Kidney (tissue), 14 donors: ENCODE results near the gene GPRC5B. TPM values are rescaled to one million over a fixed set of nuclear protein-coding genes. Genes with fewer than 3 reads are reported as not detected.

Source experiments
- DNase-seq, 5 donors: peaks; one replicate each; pipeline ENCODE4 v3.0.0-alpha.2; 2013 to 2020
- FAIRE-seq: peaks from 2 replicates; lab custom pipeline; 2012; peaks lifted over from hg19 to GRCh38; lab: Jason Lieb, UNC
- H3K27ac ChIP-seq, 2 donors: one replicate each; pipeline ENCODE4 v1.7.0; 2013; ENCODE audit warnings: low read depth in 2 of 2, low read length in 2 of 2, inconsistent platforms in 1 of 2
- H3K27me3 ChIP-seq: one replicate; pipeline ENCODE4 v1.7.1; 2013; ENCODE audit warnings: low read length, inconsistent platforms; ENCODE audit not compliant: control insufficient read depth, insufficient read depth
- H3K36me3 ChIP-seq, 3 donors: one replicate each; pipeline versions ENCODE4 v1.7.0 to v1.7.1; 2013; ENCODE audit warnings: low read length in 3 of 3, control low read depth in 1 of 3, inconsistent platforms in 1 of 3; ENCODE audit not compliant: insufficient read depth in 3 of 3, control insufficient read depth in 2 of 3
- H3K4me1 ChIP-seq, 3 donors: one replicate each; pipeline versions ENCODE4 v1.7.0 to v1.7.1; 2013; ENCODE audit warnings: low read length in 3 of 3, inconsistent platforms in 1 of 3, low read depth in 1 of 3; ENCODE audit not compliant: control insufficient read depth in 2 of 3, insufficient read depth in 2 of 3
- H3K4me3 ChIP-seq, 3 donors: one replicate each; pipeline versions ENCODE4 v1.7.0 to v1.8.1; 2013; ENCODE audit warnings: low read length in 3 of 3, control low read depth in 1 of 3, inconsistent platforms in 1 of 3
- H3K9ac ChIP-seq, 3 donors: one replicate each; pipeline versions ENCODE4 v1.7.0 to v1.7.1; 2013; ENCODE audit warnings: low read length in 3 of 3, control low read depth in 1 of 3, inconsistent platforms in 1 of 3
- H3K9me3 ChIP-seq, 3 donors: one replicate each; pipeline versions ENCODE4 v1.7.0 to v1.7.1; 2013; ENCODE audit warnings: low read length in 3 of 3, control low read depth in 1 of 3, inconsistent platforms in 1 of 3; ENCODE audit not compliant: control insufficient read depth in 2 of 3, insufficient read depth in 1 of 3
- CTCF ChIP-seq: IDR thresholded peaks from 3 replicates; pipeline ENCODE4 v1.5.1; 2012; ENCODE audit warnings: mild to moderate bottlenecking, moderate library complexity, borderline replicate concordance; ENCODE audit not compliant: insufficient read depth; ENCODE audit errors: extremely low read depth
- intact Hi-C: fragments of 100-400 bp; cut with DNase I; formaldehyde crosslinking; loops from one replicate; pipeline ENCODE4 v1.11.1; 2022
- polyA plus RNA-seq: library from polyadenylated mRNA; stranded (reverse); fragments of 350-450 nt; fragmentation: Illumina TruSeq; extraction: RNeasy Lipid Tissue Mini Kit (QIAGEN cat#74804); gene quantifications from one replicate; pipeline ENCODE4 v1.2.3, GENCODE V29; 2014; ENCODE audit warnings: low read depth, low replicate concordance; ENCODE audit not compliant: insufficient read depth
- total RNA-seq: library from RNA; stranded (reverse); fragmentation: NEBNext Ultra II Directional; extraction: Animal tissue kit (Norgen Biotek cat#: 25700); gene quantifications from one replicate; pipeline ENCODE4 v1.2.1, GENCODE V29; 2021
- donor health status: control.
- donor health status: control.
- donor health status: control.
- donor health status: control.
- donor health status: control.
- donor health status: DM: yes; HTN: yes; CAD: no.
- donor health status: Normal renal cell carcinoma (clear cell type).

Gene GPRC5B
- total and polyA plus RNA-seq, 2 donors from 2014 or later = 53.1 to 66.3 TPM

GRCh38 chr16:19823322-19823721, 61.3 kb downstream of the GPRC5B start:
- FAIRE-seq (no peak), DNase-seq (no peak)
- intact Hi-C loops = no loop called here
- Histone ChIP-seq H3K4me1 (no peaks in the 10 kb centered on the region), H3K9me3 (no peaks in the 10 kb centered on the region), H3K27me3 (no peaks in the 10 kb centered on the region), H3K36me3 (peaks cover 0 to 2% (median 0%) of the 10 kb centered on the region in 3 donors), H3K4me3 (no peak overlapping the region), H3K27ac (no peak overlapping the region), H3K9ac (no peak overlapping the region)
- no peak for TF ChIP-seq CTCF

DNA sequence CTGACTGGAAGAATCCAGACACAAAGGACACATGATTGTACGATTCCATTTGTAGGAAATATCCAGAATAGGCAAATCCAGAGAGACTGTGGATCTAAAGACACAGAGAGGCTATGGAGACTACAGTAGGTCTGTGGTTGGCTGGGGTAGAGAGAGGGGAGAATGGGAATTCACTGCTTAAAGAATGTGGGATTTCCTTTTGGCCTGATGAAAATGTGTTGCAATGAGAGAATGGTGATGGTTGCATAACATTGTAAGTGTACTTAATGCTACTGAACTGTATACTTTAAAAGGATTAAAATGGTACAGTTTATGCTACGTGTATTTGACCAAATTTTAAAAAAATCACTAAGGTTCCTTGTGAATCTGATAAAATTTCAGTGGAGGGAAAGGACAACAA, 62.1 kb downstream of the GPRC5B start:
- no peak overlapping the region for H3K9ac ChIP-seq
- no peak for DNase-seq
- no peak overlapping the region for H3K27ac ChIP-seq
- no peaks in the 10 kb centered on the region for H3K27me3 ChIP-seq
- intact Hi-C loops = no loop called here
- H3K9me3 ChIP-seq = no peaks in the 10 kb centered on the region
- no peak overlapping the region for H3K4me3 ChIP-seq
- H3K4me1 ChIP-seq = no peaks in the 10 kb centered on the region
- TF ChIP-seq CTCF = no peak
- H3K36me3 ChIP-seq = peaks cover 0 to 1% (median 0%) of the 10 kb centered on the region in 3 donors
- FAIRE-seq = no peak

GRCh38 chr16:19817875-19818274, 66.8 kb downstream of the GPRC5B start:
- H3K27ac ChIP-seq = no peak overlapping the region
- intact Hi-C loops = no loop called here
- no peaks in the 10 kb centered on the region for H3K27me3 ChIP-seq
- no peak overlapping the region for H3K9ac ChIP-seq
- no peaks in the 10 kb centered on the region for H3K9me3 ChIP-seq
- H3K36me3 ChIP-seq = no peaks in the 10 kb centered on the region
- FAIRE-seq (no peak), DNase-seq (no peak)
- no peak overlapping the region for H3K4me3 ChIP-seq
- H3K4me1 ChIP-seq = peaks cover 0 to 3% (median 0%) of the 10 kb centered on the region in 3 donors
- TF ChIP-seq CTCF = no peak

GRCh38 chr16:19817122-19817521, 67.5 kb downstream of the GPRC5B start:
- H3K36me3 ChIP-seq = no peaks in the 10 kb centered on the region
- intact Hi-C loops = no loop called here
- H3K9ac ChIP-seq = no peak overlapping the region
- no peak for TF ChIP-seq CTCF
- H3K9me3 ChIP-seq = no peaks in the 10 kb centered on the region
- H3K4me3 ChIP-seq = no peak overlapping the region
- peaks cover 0 to 3% (median 0%) of the 10 kb centered on the region in 3 donors for H3K4me1 ChIP-seq
- FAIRE-seq (no peak), DNase-seq (no peak)
- H3K27me3 ChIP-seq = no peaks in the 10 kb centered on the region
- H3K27ac ChIP-seq = no peak overlapping the region
